Mesenchymal stem cell (in vitro differentiated cells and primary cell): ENCODE results near the gene CERK.

Experiments
- DNase-seq: peaks from one replicate; pipeline ENCODE4 v3.0.0-alpha.2; 2013
- H2AFZ ChIP-seq: one replicate; pipeline ENCODE4 v1.6.1; 2013; ENCODE audit warnings: low read depth, mild to moderate bottlenecking, control low read depth, inconsistent platforms, low read length, moderate library complexity
- H2AK5ac ChIP-seq: 2 replicates; pipeline ENCODE4 v1.6.1; 2013; ENCODE audit warnings: low read length, moderate library complexity, mild to moderate bottlenecking, inconsistent platforms; ENCODE audit not compliant: severe bottlenecking
- H2BK120ac ChIP-seq: one replicate; pipeline ENCODE4 v1.6.1; 2013; ENCODE audit warnings: low read depth, mild to moderate bottlenecking, inconsistent platforms, low read length, moderate library complexity
- H2BK12ac ChIP-seq, 2 experiments: one replicate each; pipeline ENCODE4 v1.6.1; 2013; ENCODE audit warnings: inconsistent platforms in 2 of 2, low read length in 2 of 2, mild to moderate bottlenecking in 2 of 2, moderate library complexity in 2 of 2, control low read depth in 1 of 2
- H2BK15ac ChIP-seq: one replicate; pipeline ENCODE4 v1.6.1; 2013; ENCODE audit warnings: mild to moderate bottlenecking, low read depth, inconsistent platforms; ENCODE audit not compliant: poor library complexity, severe bottlenecking
- H2BK5ac ChIP-seq: 2 replicates; pipeline ENCODE4 v1.6.1; 2013; ENCODE audit warnings: low read depth, mild to moderate bottlenecking, low read length, control low read depth, inconsistent platforms; ENCODE audit not compliant: poor library complexity, severe bottlenecking
- H3K14ac ChIP-seq, 2 experiments: one replicate each; pipeline ENCODE4 v1.6.1; 2013; ENCODE audit warnings: inconsistent platforms in 2 of 2, low read length in 2 of 2, control low read depth in 1 of 2, mild to moderate bottlenecking in 1 of 2, moderate library complexity in 1 of 2
- H3K18ac ChIP-seq, 2 experiments: one replicate each; pipeline ENCODE4 v1.6.1; 2013; ENCODE audit warnings: inconsistent platforms in 2 of 2, low read length in 2 of 2, control low read depth in 1 of 2, low read depth in 1 of 2, mild to moderate bottlenecking in 1 of 2
- H3K23ac ChIP-seq, 2 experiments: one replicate each; pipeline ENCODE4 v1.6.1; 2013; ENCODE audit warnings: inconsistent platforms in 2 of 2, low read length in 2 of 2, mild to moderate bottlenecking in 2 of 2, moderate library complexity in 2 of 2, control low read depth in 1 of 2
- H3K27ac ChIP-seq: 2 replicates; pipeline ENCODE4 v1.5.1; 2013; ENCODE audit warnings: mild to moderate bottlenecking, moderate library complexity, low read length, control low read depth, inconsistent platforms; ENCODE audit not compliant: poor library complexity, severe bottlenecking
- H3K27me3 ChIP-seq, 2 experiments: 2 replicates each; pipeline versions ENCODE4 v1.6.1 to v1.7.0; 2013; ENCODE audit warnings: low read length in 2 of 2, mild to moderate bottlenecking in 2 of 2, moderate library complexity in 2 of 2, control low read depth in 1 of 2, inconsistent platforms in 1 of 2; ENCODE audit not compliant: control insufficient read depth in 1 of 2, insufficient read depth in 1 of 2
- H3K36me3 ChIP-seq, 2 experiments: 2 replicates each; pipeline versions ENCODE4 v1.6.1 to v1.7.0; 2013; ENCODE audit warnings: low read length in 2 of 2, control low read depth in 1 of 2, inconsistent platforms in 1 of 2, low read depth in 1 of 2, mild to moderate bottlenecking in 1 of 2; ENCODE audit not compliant: insufficient read depth in 2 of 2, control insufficient read depth in 1 of 2
- H3K4ac ChIP-seq, 2 experiments: one replicate each; pipeline ENCODE4 v1.6.1; 2013; ENCODE audit warnings: inconsistent platforms in 2 of 2, low read length in 2 of 2, mild to moderate bottlenecking in 2 of 2, moderate library complexity in 2 of 2, control low read depth in 1 of 2, low read depth in 1 of 2
- H3K4me1 ChIP-seq: 2 replicates; pipeline ENCODE4 v1.6.1; 2013; ENCODE audit warnings: low read depth, low read length, control low read depth; ENCODE audit not compliant: control insufficient read depth, insufficient read depth
- H3K4me2 ChIP-seq: 2 replicates; pipeline ENCODE4 v1.6.1; 2013; ENCODE audit warnings: low read length, mild to moderate bottlenecking, inconsistent platforms; ENCODE audit not compliant: poor library complexity, severe bottlenecking
- H3K4me3 ChIP-seq, 2 experiments: 2 replicates each; pipeline versions ENCODE4 v1.5.1 to v1.7.0; 2013; ENCODE audit warnings: low read length in 2 of 2, mild to moderate bottlenecking in 2 of 2, control low read depth in 1 of 2, low read depth in 1 of 2; ENCODE audit not compliant: insufficient read depth in 1 of 2
- H3K79me1 ChIP-seq: replicated peaks from 2 replicates; pipeline ENCODE4 v1.6.1; 2013; ENCODE audit warnings: mild to moderate bottlenecking, control low read depth, low read length, inconsistent platforms; ENCODE audit not compliant: poor library complexity, severe bottlenecking
- H3K9ac ChIP-seq: 2 replicates; pipeline ENCODE4 v1.7.0; 2013; ENCODE audit warnings: mild to moderate bottlenecking, low read length, moderate library complexity
- H3K9me3 ChIP-seq: 2 replicates; pipeline ENCODE4 v1.7.0; 2013; ENCODE audit warnings: mild to moderate bottlenecking, low read length; ENCODE audit not compliant: control insufficient read depth
- H4K8ac ChIP-seq: one replicate; pipeline ENCODE4 v1.6.1; 2013; ENCODE audit warnings: inconsistent platforms, mild to moderate bottlenecking, low read length, moderate library complexity
- H4K91ac ChIP-seq: one replicate; pipeline ENCODE4 v1.6.1; 2013; ENCODE audit warnings: mild to moderate bottlenecking, low read length, inconsistent platforms
- WGBS: methylation state at CpG from one replicate; pipeline ENCODE4 v1.1.7; 2013; ENCODE audit warnings: mixed read lengths; 5-methylcytosine and 5-hydroxymethylcytosine counted together

The CERK gene

DNA sequence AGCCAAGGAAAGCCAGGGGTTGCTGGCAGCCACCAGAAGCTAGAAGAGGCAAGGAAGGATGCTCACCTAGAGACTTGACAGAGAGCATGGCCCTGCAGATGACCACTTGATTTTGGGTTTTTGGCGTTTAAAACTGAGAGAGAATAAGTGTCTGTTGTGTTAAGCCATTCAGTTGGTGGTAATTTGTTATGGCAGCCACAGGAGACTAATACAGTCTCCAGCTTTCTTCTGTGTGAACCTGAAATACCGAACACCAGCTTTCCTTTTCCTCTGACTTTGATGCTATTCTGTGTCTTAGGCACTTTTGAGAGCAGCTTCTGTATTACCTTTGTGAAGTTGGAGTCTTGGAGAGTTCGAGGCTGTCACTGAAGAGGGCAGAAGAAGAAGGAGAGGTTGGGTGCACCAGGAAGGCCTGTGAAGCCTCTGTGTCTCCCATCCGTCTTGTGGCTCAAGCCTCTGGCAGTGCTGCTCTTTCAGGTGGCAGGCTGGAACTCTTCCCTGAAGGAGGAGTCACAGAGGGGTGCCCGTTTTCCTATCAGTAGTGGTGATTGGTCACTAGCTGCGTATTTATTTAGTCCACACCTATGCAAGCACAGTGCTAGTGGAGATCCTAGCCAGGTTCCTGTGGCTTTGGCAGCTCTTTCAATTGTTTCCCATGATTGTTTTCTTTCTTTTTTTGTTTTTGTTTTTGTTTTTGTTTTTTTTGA, 26.9 kb upstream of the CERK start:
- no peak for DNase-seq
- Histone ChIP-seq H3K23ac (no peak overlapping the region), H3K36me3 (peaks cover 6 to 18% of the 10 kb centered on the region in 2 experiments), H4K91ac (no peak overlapping the region), H3K14ac (no peak overlapping the region), H2AK5ac (no peak overlapping the region), H3K4me3 (no peak overlapping the region), H3K27ac (no peak overlapping the region), H2BK12ac (no peak overlapping the region), H2BK5ac (no peak overlapping the region), H3K4me1 (peaks cover 22% of the 10 kb centered on the region), H3K4me2 (no peak overlapping the region), H3K18ac (no peak overlapping the region), H3K9ac (no peak overlapping the region), H3K79me1 (peaks cover 26% of the 10 kb centered on the region), H2AFZ (no peak overlapping the region), H3K27me3 (no peaks in the 10 kb centered on the region), H4K8ac (no peak overlapping the region), H2BK120ac (no peak overlapping the region), H2BK15ac (no peak overlapping the region), H3K4ac (no peak overlapping the region), H3K9me3 (no peaks in the 10 kb centered on the region)
- WGBS, result 89% methylated on average over 6 of the region's 6 CpGs

DNA sequence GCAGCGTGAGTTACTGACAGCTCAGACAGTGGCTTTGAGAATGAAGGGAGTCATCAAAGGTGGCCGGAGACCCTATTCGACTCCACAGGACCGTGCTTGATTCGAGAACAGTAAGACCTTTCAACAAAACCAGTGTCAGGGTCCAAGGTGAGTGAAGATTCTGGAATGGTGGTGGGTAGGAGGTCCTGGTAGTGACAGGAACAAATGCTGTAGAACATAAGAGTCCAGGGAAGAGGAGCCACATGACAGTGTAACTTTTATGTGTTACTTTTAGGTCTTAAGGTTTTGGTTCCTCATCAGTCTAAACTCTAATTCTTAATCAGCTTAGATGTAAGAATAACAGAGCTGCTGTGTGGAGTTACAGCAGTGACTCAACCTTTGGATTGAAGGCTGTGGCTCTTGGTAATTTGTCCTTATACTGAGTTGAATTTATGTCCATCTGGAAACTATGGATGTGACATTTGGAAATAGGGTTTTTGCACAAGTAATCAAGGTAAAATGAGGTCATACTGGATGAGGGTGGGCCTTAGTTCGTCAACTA, 26.2 kb upstream of the CERK start:
- 94% methylated on average over 6 of the region's 6 CpGs for WGBS
- no peak overlapping the region for H4K8ac ChIP-seq
- H3K27me3 ChIP-seq, result no peaks in the 10 kb centered on the region
- H3K27ac ChIP-seq, result no peak overlapping the region
- no peak overlapping the region for H2BK12ac ChIP-seq
- peaks cover 6 to 14% of the 10 kb centered on the region in 2 experiments for H3K36me3 ChIP-seq
- peaks cover 23% of the 10 kb centered on the region for H3K79me1 ChIP-seq
- no peak overlapping the region for H3K18ac ChIP-seq
- no peak overlapping the region for H4K91ac ChIP-seq
- no peak for DNase-seq
- H2AFZ ChIP-seq, result no peak overlapping the region
- H3K4ac ChIP-seq, result no peak overlapping the region
- H3K9ac ChIP-seq, result peak overlapping the region; percentile 33
- H2BK120ac ChIP-seq, result no peak overlapping the region
- no peak overlapping the region for H3K4me2 ChIP-seq
- no peak overlapping the region for H2AK5ac ChIP-seq
- peak overlapping the region in 1 of 2 experiments; percentile 99 for H3K4me3 ChIP-seq
- no peak overlapping the region for H2BK15ac ChIP-seq
- no peak overlapping the region for H2BK5ac ChIP-seq
- H3K14ac ChIP-seq, result no peak overlapping the region
- no peak overlapping the region for H3K23ac ChIP-seq
- no peaks in the 10 kb centered on the region for H3K9me3 ChIP-seq
- peaks cover 15% of the 10 kb centered on the region for H3K4me1 ChIP-seq

DNA sequence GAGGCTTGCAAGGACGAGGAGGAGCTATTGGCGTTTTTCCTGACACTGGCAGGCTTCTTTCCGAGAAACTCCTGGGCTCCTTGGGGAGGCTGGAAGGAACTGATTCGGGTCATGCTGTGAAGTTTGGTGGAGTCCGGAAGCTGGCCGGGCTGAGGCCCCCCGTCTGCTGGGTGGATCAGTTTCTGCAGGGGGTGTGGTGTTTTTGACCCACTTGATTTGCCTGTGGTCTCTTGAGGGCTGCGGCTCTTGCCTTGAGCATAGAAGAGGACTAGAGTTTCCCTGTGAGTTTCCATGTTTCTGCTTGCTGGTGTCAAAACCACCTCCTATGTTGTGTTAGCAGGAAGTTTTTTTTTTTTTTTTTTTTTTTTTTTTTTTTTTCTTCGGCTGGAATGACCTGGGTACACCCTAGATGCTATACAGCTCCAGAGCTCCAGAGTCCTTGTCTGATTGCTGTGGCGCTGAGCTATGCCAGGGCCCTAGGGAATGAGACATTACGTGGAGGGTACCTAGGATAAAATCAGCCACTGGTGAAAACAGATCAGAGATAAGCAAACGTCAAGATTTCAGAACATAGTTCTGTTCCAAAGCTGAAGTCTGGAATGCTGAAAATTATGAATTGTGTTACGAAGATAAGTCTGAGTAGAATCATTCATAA, 25.1 kb upstream of the CERK start:
- H4K8ac ChIP-seq, result peak overlapping the region; percentile 98
- H3K18ac ChIP-seq, result peak overlapping the region; percentile 80 to 89
- H2BK15ac ChIP-seq, result no peak overlapping the region
- no peak overlapping the region for H2BK12ac ChIP-seq
- peak overlapping the region; percentile 18 for H2AK5ac ChIP-seq
- H3K4me1 ChIP-seq, result peaks cover 10% of the 10 kb centered on the region
- H3K4me3 ChIP-seq, result peak overlapping the region; percentile 98 to 99
- peak overlapping the region; percentile 93 for H4K91ac ChIP-seq
- peaks cover 6 to 14% of the 10 kb centered on the region in 2 experiments for H3K36me3 ChIP-seq
- H2BK120ac ChIP-seq, result no peak overlapping the region
- H3K9me3 ChIP-seq, result no peaks in the 10 kb centered on the region
- H2BK5ac ChIP-seq, result no peak overlapping the region
- 21% methylated on average over 11 of the region's 13 CpGs for WGBS
- H2AFZ ChIP-seq, result no peak overlapping the region
- H3K4me2 ChIP-seq, result peak overlapping the region; percentile 67
- peak overlapping the region; percentile 37 for H3K27ac ChIP-seq
- H3K79me1 ChIP-seq, result peaks cover 23% of the 10 kb centered on the region
- peak overlapping the region in 1 of 2 experiments; percentile 23 for H3K14ac ChIP-seq
- peak overlapping the region; percentile 69 to 97 for H3K4ac ChIP-seq
- no peaks in the 10 kb centered on the region for H3K27me3 ChIP-seq
- DNase-seq, result peak; percentile 46
- H3K9ac ChIP-seq, result peak overlapping the region; percentile 100
- no peak overlapping the region for H3K23ac ChIP-seq
